ENCODE results near the gene PARP9. TPM values are rescaled to one million over a fixed set of nuclear protein-coding genes. Genes with fewer than 3 reads are reported as not detected.
A peak's percentile ranks its signal among the peaks of the same experiment; 100 is the strongest.

Gene PARP9
- total and polyA plus RNA-seq, 10 of the 15 experiments (the other 5 are each of a cell fraction or from before 2014, with no cell fraction given): 34.0 to 122 (median 46.1) TPM

GRCh38 chr3:122515020-122515468, 49.1 kb downstream of the PARP9 start (continued):
- TF ChIP-seq KLF5 (IDR thresholded peaks at IDR 0.05; ENCODE audit: partially characterized antibody): peak; percentile 10

GRCh38 chr3:122514123-122515019, 49.7 kb downstream of the PARP9 start, which contains the start of gene KPNA1:
KPNA1 (minus strand) TSS chr3:122514939; CDS start chr3:122496565, 18,374 bp downstream.
- Histone ChIP-seq H3K9me3 (replicated peaks; ENCODE audit: control insufficient read depth, insufficient read depth, low read length) (no peaks in the 10 kb centered on the region; the same call in 2 of the 3 replicates), H3K27me3 (replicated peaks in 1 of 2; ENCODE audit: control insufficient read depth in 2 of 2, insufficient read depth in 2 of 2, low read length in 1 of 2) (no peaks in the 10 kb centered on the region), H3K4me3 (peak within 1 kb of the TSS; percentile 82), H4K20me1 (ENCODE audit: control insufficient read depth, insufficient read depth) (no peaks in the 10 kb centered on the region), H3K27ac (ENCODE audit: control insufficient read depth, insufficient read depth) (peak within 1 kb of the TSS; percentile 71), H3K36me3 (ENCODE audit: control insufficient read depth in 2 of 2, insufficient read depth in 2 of 2, low read length in 1 of 2) (no peaks in the 10 kb centered on the region), H3K79me2 (ENCODE audit: control insufficient read depth, insufficient read depth, low read length) (peaks cover 48% of the 10 kb centered on the region), H3K9ac (ENCODE audit: control insufficient read depth, insufficient read depth, low read length) (peak within 1 kb of the TSS; percentile 63), H2AFZ (ENCODE audit: control insufficient read depth, low read depth, low read length) (peak within 1 kb of the TSS; percentile 95), H3K4me2 (ENCODE audit: control insufficient read depth, insufficient read depth) (peak within 1 kb of the TSS; percentile 85), H3K4me1 (ENCODE audit: control insufficient read depth, insufficient read depth, low read length) (no peaks in the 10 kb centered on the region; the same call in 1 of the 2 replicates)
- ATAC-seq (peak; percentile 94), FAIRE-seq (no peak), DNase-seq (ENCODE audit: low read depth, low spot score) (peak; percentile 65)
- intact Hi-C loops (cut with micrococcal nuclease; ENCODE audit: unreplicated experiment) (no loop called here), in situ Hi-C loops (cut with MboI) (no loop called here)
- WGBS (ENCODE audit: insufficient coverage, insufficient replicate concordance, low lambda C conversion rate, missing lambda C conversion rate): under 1% methylated on average over 71 of the region's 109 CpGs
- POLR2A ChIA-PET: interaction anchor here (0.7 to 2.1 kb wide), 15 partner anchors 10 to 413 kb away, joined by 3 to 8 read pairs (median 3); partner anchors contain the start of genes DTX3L, PARP9 and WDR5B
- BruUV-seq (replicated peaks): no TSS peak
- RAD21 ChIA-PET (ENCODE audit: unreplicated experiment): interaction anchor here (0.7 to 2.3 kb wide), 16 partner anchors 9 to 165 kb away, joined by 3 to 14 read pairs (median 4); partner anchors contain the start of gene WDR5B
- SMC1A ChIA-PET (ENCODE audit: uncharacterized antibody, unreplicated experiment): interaction anchor here (0.6 to 4.1 kb wide), 17 partner anchors 11 to 258 kb away, joined by 3 to 31 read pairs (median 3); partner anchors contain the start of gene WDR5B
- CTCF ChIA-PET: interaction anchor here (0.6 to 1.4 kb wide), 9 partner anchors 22 to 122 kb away, joined by 3 to 7 read pairs (median 3); partner anchors contain the start of genes DTX3L, PARP9 and WDR5B
- TF ChIP-seq IRF5 (IDR thresholded peaks at IDR 0.05; ENCODE audit: borderline replicate concordance) (no peak), RBBP5 (conservative IDR thresholded peaks at IDR 0.05) (no peak), PKNOX1 (IDR thresholded peaks at IDR 0.05) (0 out of 2 replicates have a peak, but pooled peaks have one; percentile 5), CEBPZ (IDR thresholded peaks at IDR 0.05; ENCODE audit: low read depth, low read length) (no peak), IRF3 (IDR thresholded peaks at IDR 0.05) (no peak), CHD2 (IDR thresholded peaks at IDR 0.05; ENCODE audit: borderline replicate concordance, low read depth, low read length) (peak; percentile 76; the same call in 1 of the 2 replicates), BCLAF1 (IDR thresholded peaks at IDR 0.05) (no peak)

Data from GM12878 (cell line).